Middle frontal gyrus (tissue), 1 donor: ENCODE measurements around the gene CRYGB.
A peak's percentile ranks its signal among the peaks of the same experiment; 100 is the strongest.

Experiments used
- DNase-seq: peaks from one replicate; pipeline ENCODE4 v3.0.0-alpha.2; 2015; ENCODE audit warnings: low spot score; ENCODE audit errors: extremely low spot score

Gene CRYGB, protein sequence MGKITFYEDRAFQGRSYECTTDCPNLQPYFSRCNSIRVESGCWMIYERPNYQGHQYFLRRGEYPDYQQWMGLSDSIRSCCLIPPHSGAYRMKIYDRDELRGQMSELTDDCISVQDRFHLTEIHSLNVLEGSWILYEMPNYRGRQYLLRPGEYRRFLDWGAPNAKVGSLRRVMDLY

DNA sequence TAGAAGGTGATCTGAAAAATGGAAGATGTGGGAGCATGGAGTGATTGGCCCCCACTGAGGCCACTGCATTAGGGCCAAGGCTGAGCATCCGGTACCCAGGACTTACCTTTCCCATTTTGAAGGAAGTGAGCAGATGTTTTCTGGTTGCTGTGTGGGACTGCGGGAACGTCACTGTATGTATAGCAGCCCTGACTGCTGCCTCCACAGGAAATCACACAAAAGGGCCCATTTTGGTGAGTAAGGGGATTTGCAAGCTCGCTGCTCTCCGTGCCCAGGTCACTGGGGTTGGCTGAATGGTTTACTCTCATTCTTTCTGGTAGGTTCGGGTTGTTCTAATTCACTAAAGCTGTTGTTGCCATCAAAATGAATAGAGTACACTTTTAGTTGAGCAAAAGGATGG, at the start of gene CRYGB:
CRYGB (minus strand) TSS at position 153 of the 400 bp plus-strand sequence; CDS start at position 115, 38 bp downstream.
- DNase-seq = no peak

DNA sequence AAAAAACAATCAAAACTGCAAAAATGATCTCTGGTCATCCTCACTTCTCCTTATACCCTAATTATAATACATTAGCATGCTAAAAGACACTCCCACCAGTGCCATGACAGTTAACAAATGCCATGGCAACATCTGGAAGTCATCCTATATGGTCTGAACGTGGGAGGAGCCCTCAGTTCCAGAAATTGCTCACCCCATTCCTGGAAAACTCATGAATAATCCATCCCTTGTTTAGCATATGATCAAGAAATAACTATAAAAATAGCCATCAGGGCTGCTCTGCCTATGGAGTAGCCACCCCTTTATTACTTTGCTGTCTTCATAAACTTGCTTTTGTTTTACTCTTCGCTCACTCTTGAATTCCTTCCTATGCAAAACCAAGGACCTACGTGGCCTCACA, 49.6 kb upstream of the CRYGB start:
- no peak for DNase-seq

DNA sequence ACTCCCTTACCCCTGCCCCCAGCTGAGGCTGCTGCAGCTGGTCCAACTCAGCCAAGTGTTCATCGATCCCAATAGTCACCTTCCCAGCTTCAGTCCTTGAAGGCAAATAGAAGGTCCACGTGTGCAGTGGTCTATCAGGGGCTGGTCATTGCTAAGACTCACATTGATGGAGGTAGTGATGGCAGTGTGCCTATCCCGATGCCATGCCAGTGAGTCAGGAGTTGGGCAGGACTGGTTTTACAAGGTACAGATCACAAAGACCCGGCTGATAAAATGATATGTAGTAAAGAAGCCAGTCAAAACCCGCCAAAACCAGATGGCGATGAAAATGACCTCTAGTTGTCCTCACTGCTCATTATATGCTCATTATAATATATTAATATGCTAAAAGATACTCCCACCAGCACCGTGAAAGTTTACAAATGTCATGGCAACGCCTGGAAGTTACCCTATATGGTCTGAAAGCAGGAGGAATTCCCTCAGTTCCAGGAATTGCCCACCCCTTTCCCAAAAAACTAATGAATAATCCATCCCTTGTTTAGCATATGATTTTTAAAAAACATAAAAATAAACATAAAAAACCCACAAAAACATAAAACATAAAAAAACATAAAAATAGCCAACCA, 46.8 kb upstream of the CRYGB start:
- DNase-seq = no peak

DNA sequence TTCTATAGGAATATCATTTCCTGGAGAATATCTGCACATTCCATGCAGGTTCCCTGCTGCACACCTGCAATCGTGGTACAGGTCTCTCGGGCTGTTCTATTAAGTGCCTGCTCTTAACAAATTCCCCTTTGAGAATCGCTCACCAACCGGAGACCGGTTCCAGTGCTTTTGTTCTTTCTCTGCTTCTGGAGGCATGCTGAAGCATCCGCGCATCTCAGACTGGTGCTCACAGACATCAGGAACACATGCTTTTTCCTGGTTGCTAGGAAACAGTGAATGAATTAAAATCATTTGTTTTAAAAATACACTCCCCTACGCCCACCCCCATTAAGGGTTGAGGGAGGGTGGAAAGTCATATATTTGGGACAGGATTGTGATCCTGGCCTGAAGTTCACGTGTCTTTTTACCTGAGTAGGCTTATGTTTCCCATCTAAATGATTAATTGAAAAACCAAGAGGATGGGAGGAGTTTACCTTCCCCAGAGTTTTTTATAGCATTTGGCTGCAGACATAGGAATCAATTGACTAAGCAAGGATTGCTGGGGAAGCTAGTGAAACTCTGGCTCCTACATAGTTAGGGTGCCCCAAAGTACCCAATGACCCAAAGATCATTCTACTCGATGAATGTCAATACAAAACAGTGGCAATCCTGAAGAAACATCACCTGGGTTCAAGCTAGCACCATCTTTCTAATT, 44.0 kb upstream of the CRYGB start, which contains the start of gene C2orf80:
C2orf80 (minus strand) TSS at position 221 of the 694 bp plus-strand sequence. CDS start 3,044 bp downstream, outside the sequence.
- no peak for DNase-seq

DNA sequence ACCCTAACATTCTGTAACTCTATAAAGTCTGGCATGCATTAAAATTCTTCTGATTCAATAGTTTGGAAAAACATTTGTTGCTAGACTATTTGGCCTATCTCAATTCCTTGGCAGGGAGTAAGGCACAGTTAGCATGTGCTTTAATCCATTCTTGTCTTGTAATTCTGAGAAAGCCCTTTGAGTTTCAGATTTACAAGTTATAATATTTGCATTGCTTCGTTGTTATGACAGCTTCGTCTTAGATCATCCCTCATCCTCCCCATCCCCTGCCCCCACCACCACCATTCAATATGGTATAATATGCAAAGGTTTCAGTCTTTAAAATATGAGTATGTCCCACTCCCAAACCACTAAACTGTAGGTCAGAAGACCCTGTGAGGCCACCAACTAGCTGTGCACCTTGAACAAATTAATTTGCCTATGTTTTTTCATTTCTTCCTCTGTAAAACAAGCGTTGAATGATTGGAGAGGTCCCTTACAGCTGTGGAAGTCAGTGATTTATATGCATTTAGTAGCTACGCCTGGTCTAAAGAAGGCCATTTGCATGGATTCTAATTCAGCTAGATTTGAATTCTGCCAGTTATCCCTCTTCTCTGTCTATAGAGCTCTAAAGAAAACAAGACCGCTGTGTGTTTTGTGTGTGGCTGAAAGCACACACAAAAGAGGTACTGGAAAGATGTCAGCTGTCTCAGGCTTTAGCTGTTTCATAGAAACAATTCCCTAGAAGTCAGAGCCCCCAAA, 43.3 kb upstream of the CRYGB start:
- no peak for DNase-seq

DNA sequence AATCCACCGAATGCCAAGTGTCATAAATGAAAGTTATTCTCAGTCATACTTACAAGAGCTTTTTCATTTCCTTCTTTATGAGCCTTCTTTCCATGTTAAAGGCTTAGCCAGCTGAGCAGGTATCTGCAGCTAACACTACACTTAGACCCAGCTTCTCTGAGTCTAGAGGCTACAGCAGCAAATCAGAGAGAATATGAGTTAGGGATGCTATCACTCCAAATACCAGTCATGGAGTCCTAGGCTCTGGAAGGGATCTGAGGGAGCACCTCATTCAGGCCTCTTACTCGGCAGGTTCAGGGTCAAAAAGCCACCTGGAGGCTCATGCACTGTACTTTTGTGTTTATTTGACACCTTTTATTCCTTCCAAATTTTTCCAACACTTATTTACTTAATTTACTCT, 40.9 kb upstream of the CRYGB start:
- no peak for DNase-seq

DNA sequence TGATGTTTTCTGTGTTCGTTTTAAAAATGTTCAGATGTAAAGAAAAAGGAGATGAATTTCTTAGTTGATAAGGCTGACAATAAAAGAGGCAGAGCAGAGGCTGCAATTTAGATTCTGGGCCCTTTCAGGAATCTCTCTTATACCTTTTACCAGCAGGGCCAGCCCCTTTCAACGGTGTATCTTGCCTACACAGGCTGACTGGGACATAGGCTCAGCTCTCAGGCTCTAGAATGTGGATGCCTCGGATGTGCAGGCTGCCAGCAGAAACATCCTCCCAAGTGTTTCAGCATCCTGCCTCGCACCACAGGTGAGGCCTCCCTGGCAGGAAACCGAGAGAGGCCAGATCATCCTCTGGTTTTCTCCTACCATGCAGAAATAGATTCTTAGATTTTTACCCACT, 40.5 kb upstream of the CRYGB start:
- DNase-seq = no peak

DNA sequence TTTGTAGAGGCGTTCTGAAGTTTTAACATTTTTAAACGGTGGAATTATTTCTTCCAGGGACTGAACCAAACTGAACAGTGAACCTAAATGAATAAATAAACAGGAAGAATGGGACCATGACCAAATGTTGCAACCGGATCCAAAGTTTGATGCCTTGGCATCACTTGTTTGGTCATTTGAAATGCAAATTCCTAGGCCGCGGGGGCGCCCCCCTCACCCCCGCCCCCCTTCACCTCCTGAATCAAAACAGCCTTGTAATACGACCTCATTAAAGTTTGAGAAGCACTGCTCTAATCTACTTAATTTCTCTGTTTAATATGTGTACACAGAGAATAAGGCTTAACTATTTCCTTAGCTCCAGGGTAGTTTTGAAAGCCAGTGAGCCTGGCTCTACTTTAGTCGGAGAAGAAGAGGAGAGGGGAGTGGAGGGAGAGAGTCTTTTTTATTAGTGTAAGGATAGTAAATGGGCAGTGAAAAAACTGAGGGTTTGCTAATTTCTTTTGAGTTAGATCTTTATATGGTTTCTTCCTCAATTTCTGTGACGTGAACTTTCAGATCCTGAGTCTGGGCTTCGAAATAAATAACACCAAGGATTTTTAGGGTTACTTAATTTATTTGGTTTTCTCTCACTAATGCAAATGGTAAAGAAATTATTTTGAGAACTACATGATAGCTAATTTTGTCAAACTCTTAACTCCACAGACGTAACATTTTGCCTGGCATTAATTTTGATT, 38.2 kb upstream of the CRYGB start:
- DNase-seq = no peak

DNA sequence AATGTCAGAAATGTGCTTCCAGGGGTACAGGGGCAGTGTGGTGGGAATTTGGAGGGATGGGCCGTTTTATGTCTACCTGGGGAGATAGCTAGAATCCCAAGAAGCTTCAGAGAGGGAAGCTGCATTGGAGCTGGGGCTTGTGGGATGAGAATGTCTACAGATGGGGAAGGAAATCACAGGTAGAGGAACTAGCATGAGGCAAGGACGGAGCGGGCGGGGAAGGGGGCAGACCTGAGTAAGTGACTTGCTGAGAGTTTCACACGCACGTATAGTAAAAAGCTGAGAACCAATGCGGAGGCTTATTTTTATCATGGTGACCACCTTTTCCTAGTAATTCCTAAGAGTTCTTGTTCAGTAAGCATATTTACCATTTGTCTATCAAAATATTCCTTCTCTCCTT, 37.6 kb upstream of the CRYGB start:
- no peak for DNase-seq

DNA sequence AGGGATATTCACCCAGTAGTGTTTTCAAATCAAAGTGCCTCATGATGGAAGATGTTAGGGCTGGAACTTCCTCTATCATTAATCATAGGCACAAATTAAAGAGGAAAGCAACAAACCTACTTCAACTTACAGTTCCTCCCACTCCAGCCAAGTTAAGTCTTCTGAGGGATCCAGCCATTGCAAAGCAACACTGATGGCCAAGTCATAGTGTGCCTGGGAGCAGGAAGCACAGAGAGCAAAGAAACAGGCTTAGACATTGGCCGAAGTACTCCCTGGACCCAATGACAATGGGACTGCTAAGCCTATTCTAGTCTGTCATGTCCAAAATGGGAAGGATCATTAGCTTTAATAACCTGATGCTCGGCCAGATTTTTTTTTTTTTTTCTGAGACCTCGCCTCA, 36.9 kb upstream of the CRYGB start:
- DNase-seq = no peak

DNA sequence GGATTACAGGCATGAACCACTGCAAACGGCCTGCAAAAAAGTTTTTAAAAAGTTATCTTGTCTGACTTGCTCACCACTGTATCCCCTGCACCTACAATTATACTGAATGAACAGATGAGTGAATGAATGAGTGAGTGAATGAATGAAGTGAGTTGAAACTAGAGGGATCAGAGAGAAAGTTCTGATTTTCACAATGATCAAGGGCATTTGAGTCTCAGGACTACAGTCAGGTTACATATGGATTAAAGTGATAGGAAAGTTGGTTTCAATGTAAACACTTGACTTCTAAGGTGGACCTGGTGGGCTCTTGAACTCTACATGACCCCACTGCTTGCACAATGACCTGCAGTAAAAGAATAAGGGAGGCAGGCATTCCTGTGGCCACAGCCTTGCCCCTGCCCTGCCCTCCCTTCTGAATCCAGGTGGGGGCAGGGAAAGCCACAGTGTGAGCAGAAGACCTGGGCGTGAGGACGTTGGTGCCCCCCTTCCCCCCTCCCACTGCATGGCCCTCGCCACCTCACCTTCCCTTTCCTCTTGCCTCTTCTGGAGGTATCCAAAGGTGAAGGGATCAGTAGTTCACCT, 33.2 kb upstream of the CRYGB start:
- DNase-seq = no peak

DNA sequence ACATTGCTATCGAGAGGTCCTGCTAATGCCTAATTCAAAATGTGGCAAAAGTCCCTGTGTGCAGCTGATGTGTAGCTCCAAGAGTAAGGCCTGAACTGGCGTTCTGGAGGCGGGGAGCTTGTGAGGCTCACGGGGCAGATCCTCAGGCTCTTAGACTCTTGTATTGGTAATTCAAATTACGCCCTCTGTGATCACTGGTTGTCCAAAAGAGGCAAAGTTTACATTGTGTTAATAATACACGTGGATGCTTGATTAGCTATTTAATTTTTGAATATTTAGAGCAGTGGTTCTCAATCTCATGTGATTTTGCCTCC, 29.8 kb upstream of the CRYGB start:
- no peak for DNase-seq

DNA sequence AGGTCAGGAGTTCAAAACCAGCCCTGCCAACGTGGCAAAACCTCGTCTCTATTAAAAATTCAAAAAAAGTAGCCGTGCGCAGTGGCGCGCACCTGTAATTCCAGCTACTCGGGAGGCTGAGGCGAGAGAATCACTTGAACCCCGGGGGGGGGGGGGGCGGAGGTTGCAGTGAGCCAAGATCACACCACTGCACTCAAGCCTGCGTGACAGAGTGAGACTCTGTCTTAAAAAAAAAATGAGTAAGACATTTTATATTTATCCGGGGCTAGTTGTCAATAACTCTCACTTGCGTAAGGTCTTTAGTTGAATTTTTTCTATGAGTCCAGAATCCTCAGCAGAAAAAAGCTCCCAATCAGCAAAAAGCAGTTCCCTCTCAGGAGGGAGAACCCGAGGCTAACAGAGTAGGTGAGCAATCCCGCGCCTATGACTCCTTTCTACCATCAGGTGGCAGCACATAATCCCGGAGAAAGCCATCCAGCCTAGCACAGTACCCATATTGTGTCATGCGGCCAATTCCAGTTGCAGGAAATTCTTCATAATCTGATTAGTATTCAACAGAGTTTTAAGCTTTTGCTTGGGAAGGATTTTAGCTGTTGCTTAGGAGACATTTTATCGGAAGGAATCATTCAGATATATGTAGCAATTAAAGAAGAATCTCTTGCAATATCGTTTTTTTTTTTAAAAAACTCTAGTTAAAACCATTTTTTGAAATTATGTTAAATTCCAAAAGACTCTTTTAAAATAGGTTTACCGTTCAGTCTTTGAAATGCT, 29.3 kb upstream of the CRYGB start:
- DNase-seq = peak; percentile 83

DNA sequence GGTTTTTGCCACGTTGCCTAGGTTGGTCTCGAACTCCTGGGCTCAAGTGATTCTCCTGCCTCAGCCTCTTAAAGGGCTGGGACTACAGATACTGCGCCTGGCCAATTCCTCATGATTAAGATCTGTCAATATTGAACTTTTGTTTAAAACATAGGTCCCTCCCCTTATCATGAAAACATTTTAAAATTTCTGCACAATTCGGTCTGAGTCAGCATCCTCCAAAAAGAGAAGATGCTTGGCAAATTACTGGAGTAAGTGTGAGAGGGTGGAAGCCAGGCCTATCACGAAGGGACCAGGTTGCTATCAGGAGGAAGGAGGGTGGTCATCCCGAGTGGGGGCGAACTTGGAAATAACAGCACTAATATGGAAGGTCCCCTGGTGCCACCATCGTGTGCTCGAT, 28.2 kb upstream of the CRYGB start:
- no peak for DNase-seq

DNA sequence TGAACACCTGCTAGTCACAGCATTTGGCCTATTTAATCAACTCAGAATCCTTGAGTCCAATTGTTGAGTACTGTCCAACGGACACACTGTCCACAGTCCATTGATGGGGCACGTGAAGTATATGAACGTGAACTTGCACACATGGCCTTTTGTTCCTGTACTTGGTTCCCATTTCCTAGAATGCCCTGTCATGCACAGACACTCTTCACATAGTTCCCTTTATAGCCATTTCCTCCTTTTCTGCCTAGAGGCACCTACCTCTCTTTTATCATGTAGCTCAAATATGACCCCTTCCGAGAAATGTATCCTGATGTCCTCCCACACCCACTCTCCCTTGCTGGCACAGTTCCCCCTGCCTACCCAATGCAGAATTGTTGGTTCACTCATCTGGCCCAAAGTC, 26.2 kb upstream of the CRYGB start:
- DNase-seq = no peak

DNA sequence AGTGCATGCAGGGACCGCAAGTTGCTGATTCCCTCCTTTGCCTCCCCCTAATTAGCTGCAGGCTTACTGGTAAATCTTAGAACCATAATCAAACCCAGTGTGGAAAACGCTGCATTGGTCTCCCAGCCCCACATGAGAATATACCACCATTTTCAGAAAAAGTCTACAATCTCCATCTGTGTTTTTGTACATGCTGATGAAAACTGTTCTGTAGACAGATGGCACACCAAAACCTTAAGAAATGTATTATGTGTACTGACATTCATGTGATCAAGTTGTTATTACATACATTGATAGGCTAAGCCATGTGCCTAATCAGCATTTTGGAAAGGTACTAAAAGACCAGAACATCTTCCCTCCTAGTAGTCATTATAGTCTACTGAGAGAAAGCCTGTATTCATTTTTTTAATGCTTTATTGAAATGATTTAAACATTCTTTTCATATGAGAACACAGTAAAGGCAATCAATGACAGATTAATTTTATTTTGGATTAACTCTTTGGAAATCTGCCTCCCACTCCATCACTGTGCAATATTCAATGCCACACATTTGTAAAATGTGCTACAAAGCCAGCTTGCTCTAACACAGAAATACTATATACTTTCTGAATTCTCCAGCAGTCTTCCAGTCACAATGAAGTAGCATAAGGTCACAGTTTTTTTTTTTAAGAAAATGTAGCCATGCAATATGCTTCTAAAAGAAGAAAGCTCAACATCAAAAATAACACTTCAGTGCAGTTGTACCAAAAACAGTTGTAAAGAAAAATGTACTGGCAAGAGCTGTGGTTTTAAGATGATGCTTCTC, 19.2 kb upstream of the CRYGB start:
- DNase-seq = no peak

DNA sequence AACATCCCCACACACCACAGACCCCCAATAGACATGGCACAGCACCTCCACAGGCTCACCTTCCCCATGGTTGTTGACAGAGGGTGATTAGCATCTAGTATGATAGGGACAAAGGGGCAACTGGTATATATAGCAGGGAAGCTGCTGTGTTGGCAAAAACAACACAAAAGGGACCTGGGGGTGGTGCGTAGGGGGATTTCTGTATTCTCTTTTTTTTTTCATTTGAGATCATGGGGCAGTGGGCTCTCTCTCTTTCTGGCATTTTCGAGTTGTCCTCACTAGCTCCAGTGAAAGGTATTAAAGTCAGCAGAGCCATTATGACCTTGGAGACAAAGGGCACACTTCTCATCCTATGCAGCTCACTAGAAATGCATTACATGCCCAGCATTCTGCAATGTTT, 17.5 kb upstream of the CRYGB start, which contains the start of gene CRYGA:
CRYGA (minus strand) TSS at position 101 of the 400 bp plus-strand sequence; CDS start at position 68, 33 bp downstream.
- DNase-seq = no peak

DNA sequence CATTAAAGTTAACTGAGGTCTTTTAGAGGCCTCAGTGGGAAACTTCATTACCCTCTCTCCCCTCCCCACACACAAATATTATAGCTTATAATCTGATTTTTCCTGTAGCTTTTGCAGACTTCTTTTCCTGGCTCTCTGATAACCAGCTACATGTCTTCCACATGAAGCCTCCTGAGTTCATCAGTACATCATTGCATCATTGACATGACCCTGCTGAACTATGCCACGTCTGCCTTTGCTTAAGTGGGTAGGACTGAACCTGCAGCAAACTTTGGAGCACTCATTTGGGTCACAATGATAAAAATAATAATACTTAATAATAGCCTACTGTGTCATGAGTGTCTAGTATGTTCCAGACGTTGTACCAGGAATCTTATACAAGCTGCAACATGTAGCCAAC, 10.5 kb upstream of the CRYGB start:
- DNase-seq = no peak

DNA sequence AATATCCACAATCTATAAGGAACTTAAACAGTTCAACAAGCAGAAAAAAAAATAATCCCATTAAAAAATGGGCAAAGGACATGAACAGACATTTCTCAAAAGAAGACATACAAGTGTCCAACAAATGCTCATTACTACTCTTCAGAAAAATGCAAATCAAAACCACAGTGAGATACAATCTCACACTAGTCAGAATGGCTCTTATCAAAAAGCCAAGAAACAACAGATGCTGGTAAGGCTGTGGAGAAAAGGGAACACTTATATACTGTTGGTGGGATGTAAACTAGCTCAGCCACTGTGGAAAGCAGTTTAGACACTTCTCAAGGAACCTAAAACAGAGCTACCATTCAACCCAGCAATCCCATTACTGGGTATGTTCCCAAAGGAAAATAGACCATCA, 7.2 kb upstream of the CRYGB start:
- no peak for DNase-seq
